Pancreas (tissue), 10 donors: ENCODE data around the gene METTL1. TPM values are rescaled to one million over a fixed set of nuclear protein-coding genes. Genes with fewer than 3 reads are reported as not detected.
"Not testable (repeated sequence)": the region's sequence is repeated elsewhere in the genome, so short reads cannot be mapped to it uniquely, and the experiment has no call there.

Experiments
- ATAC-seq, 4 donors: fragments of 200-7000 bp; cut with Tn5 transposase; one replicate each; pipeline versions ENCODE4 v1.8.0 to v1.9.1; 2020; ENCODE audit warnings: mild to moderate bottlenecking in 4 of 4, moderate library complexity in 4 of 4
- DNase-seq, 6 donors: peaks; one replicate each; pipeline ENCODE4 v3.0.0-alpha.2; 2020
- FAIRE-seq: peaks from 2 replicates; lab custom pipeline; 2012; peaks lifted over from hg19 to GRCh38; lab: Jason Lieb, UNC
- H3K27ac ChIP-seq, 4 donors: fragments of 200-600 bp; sonication (generic); 1 replicate in 3 of 4; 2 replicates in 1 of 4; pipeline versions ENCODE4 v1.5.0 to v1.8.0; 2020
- H3K27me3 ChIP-seq, 4 donors: fragments of 200-600 bp; one replicate each; pipeline ENCODE4 v1.8.0; 2021
- H3K36me3 ChIP-seq, 3 donors: fragments of 200-600 bp; sonication (generic) in 1 of 3; one replicate each; pipeline versions ENCODE4 v1.5.0 to v1.8.0; 2020 to 2021
- H3K4me1 ChIP-seq, 3 donors: fragments of 200-600 bp; one replicate each; pipeline ENCODE4 v1.8.0; 2021
- H3K4me3 ChIP-seq, 4 donors: fragments of 200-600 bp; sonication (generic) in 2 of 4; one replicate each; pipeline versions ENCODE4 v1.5.0 to v1.8.0; 2020 to 2021
- H3K9me3 ChIP-seq, 4 donors: fragments of 200-600 bp; one replicate each; pipeline ENCODE4 v1.8.0; 2021
- CTCF ChIP-seq, 4 donors: fragments of 200-600 bp; sonication (generic) in 3 of 4; IDR thresholded peaks; one replicate each; pipeline versions ENCODE4 v1.5.0 to v1.8.0; 2021; ENCODE audit warnings: antibody characterized with exemption in 4 of 4
- WGBS, 2 donors: extraction: QIAGEN DNeasy Blood & Tissue Kit; methylation state at CpG; one replicate each; pipeline ENCODE4 v1.1.7; 2013; 5-methylcytosine and 5-hydroxymethylcytosine counted together
- intact Hi-C, 3 donors: fragments of 100-400 bp; cut with DNase I; formaldehyde crosslinking; loops; one replicate each; pipeline versions ENCODE4 v1.11.1 to v1.14.2; 2022
- polyA plus RNA-seq, 2 donors: library from polyadenylated mRNA; stranded (reverse); fragments of 200-250 nt; gene quantifications; one replicate each; pipeline ENCODE4 v1.2.3, GENCODE V29; 2013
- total RNA-seq, 6 donors: library from RNA; stranded (reverse); fragmentation: NEBNext Ultra II Directional in 4 of 6; extraction: Animal tissue kit (Norgen Biotek cat#: 25700) in 4 of 6; gene quantifications; one replicate each; pipeline versions ENCODE4 v1.2.1 to v1.2.4, GENCODE V29; 2021 to 2023
- donor health status: healthy with polysubstance abuse.
- donor health status: DM: no; HTN: no; CAD: no; lungs with moderate emphysema.
- donor health status: DM: no; HTN: no; CAD: no.
- donor health status: control.
- donor health status: control.
- donor health status: Bipolar disorder and iron deficiency.
- donor health status: DM: yes; HTN: yes; CAD: no.
- donor health status: DM: no; HTN: no; CAD: no.
- donor health status: DM: no; HTN: no; CAD: no.
- donor health status: DM: yes; HTN: yes; CAD: no.

Gene METTL1
- total RNA-seq = 10 to 100 TPM; 11.5 to 28.5 (median 15.9) TPM
- 10 to 100 TPM; 43.3 to 55.9 TPM for polyA plus RNA-seq

- FAIRE-seq = no peak
Measured at GRCh38 chr12:57771873-57772428, at the start of gene METTL1. Gene METTL1, minus strand, starts transcription at chr12:57772105. Its CDS starts 22 bp downstream, at chr12:57772083.

GRCh38 chr12:57821015-57821414 lies 49.1 kb upstream of the METTL1 start:
- intact Hi-C loops, H3K27me3 ChIP-seq, DNase-seq, H3K27ac ChIP-seq, H3K9me3 ChIP-seq, ATAC-seq, H3K4me3 ChIP-seq, FAIRE-seq, H3K4me1 ChIP-seq: not testable (repeated sequence)
- H3K36me3 ChIP-seq = peaks cover 4 to 51% (median 42%) of the 10 kb centered on the region in 3 donors
- WGBS, 2 donors = 77 to 80% methylated on average over 4 to 5 of the region's 5 CpGs

More at GRCh38 chr12:57771873-57772428, at the start of gene METTL1:
- DNase-seq (peak; percentile 92 to 97 (median 94)), ATAC-seq (peak; percentile 91 to 97 (median 92))
- Histone ChIP-seq H3K9me3 (no peaks in the 10 kb centered on the region), H3K36me3 (no peaks in the 10 kb centered on the region), H3K4me3 (peak within 1 kb of the TSS; percentile 69 to 97 (median 80)), H3K4me1 (peaks cover 7 to 14% (median 8%) of the 10 kb centered on the region in 3 donors), H3K27ac (peak within 1 kb of the TSS; percentile 87 to 95 (median 92)), H3K27me3 (no peaks in the 10 kb centered on the region)
- intact Hi-C loops = no loop called here
- no peak for TF ChIP-seq CTCF (IDR thresholded peaks at IDR 0.05)
- WGBS, 2 donors = 0% methylated on average over 28 of the region's 28 CpGs

- 71 to 72% methylated on average over 8 of the region's 8 CpGs for WGBS, 2 donors
- H3K4me3 ChIP-seq, intact Hi-C loops, H3K27me3 ChIP-seq, FAIRE-seq, H3K4me1 ChIP-seq, H3K9me3 ChIP-seq, ATAC-seq, H3K27ac ChIP-seq, DNase-seq: not testable (repeated sequence)
- H3K36me3 ChIP-seq = peaks cover 3 to 42% (median 33%) of the 10 kb centered on the region in 3 donors
Measured at GRCh38 chr12:57820119-57820518, 48.2 kb upstream of the METTL1 start.

GRCh38 chr12:57817990-57818331 lies 46.1 kb upstream of the METTL1 start:
- ATAC-seq, FAIRE-seq, H3K4me3 ChIP-seq, DNase-seq, H3K4me1 ChIP-seq, H3K9me3 ChIP-seq, H3K27me3 ChIP-seq, intact Hi-C loops, H3K27ac ChIP-seq: not testable (repeated sequence)
- 85 to 96% methylated on average over 3 of the region's 3 CpGs for WGBS, 2 donors
- H3K36me3 ChIP-seq = peaks cover 0 to 20% (median 13%) of the 10 kb centered on the region in 3 donors

GRCh38 chr12:57817261-57817989 lies 45.5 kb upstream of the METTL1 start:
- WGBS, 2 donors = 84 to 90% methylated on average over 8 of the region's 8 CpGs
- no peak overlapping the region for H3K27ac ChIP-seq
- no peaks in the 10 kb centered on the region for H3K27me3 ChIP-seq
- intact Hi-C loops = no loop called here
- ATAC-seq (no peak), FAIRE-seq (no peak), DNase-seq (no peak)
- no peak for TF ChIP-seq CTCF (IDR thresholded peaks at IDR 0.05)
- no peak overlapping the region for H3K4me3 ChIP-seq
- H3K9me3 ChIP-seq = no peaks in the 10 kb centered on the region
- peaks cover 0 to 15% (median 8%) of the 10 kb centered on the region in 3 donors for H3K36me3 ChIP-seq
- no peaks in the 10 kb centered on the region for H3K4me1 ChIP-seq

- no peak for FAIRE-seq
- no peak for DNase-seq
- 71 to 73% methylated on average over 5 of the region's 5 CpGs for WGBS, 2 donors
- TF ChIP-seq CTCF (IDR thresholded peaks at IDR 0.05) = no peak
- intact Hi-C loops = no loop called here
- peaks cover 0 to 9% (median 4%) of the 10 kb centered on the region in 3 donors for H3K36me3 ChIP-seq
- H3K27ac ChIP-seq = no peak overlapping the region
- H3K4me1 ChIP-seq = no peaks in the 10 kb centered on the region
- H3K27me3 ChIP-seq = no peaks in the 10 kb centered on the region
- ATAC-seq = peak in 3 of 4 donors; percentile 36 to 58 (median 50)
- no peaks in the 10 kb centered on the region for H3K9me3 ChIP-seq
- H3K4me3 ChIP-seq = no peak overlapping the region
Measured at GRCh38 chr12:57816855-57817151, 44.9 kb upstream of the METTL1 start.
